ENCODE measurements around the gene IL18BP.
A peak's percentile ranks its signal among the peaks of the same experiment; 100 is the strongest.

The IL18BP gene

DNA sequence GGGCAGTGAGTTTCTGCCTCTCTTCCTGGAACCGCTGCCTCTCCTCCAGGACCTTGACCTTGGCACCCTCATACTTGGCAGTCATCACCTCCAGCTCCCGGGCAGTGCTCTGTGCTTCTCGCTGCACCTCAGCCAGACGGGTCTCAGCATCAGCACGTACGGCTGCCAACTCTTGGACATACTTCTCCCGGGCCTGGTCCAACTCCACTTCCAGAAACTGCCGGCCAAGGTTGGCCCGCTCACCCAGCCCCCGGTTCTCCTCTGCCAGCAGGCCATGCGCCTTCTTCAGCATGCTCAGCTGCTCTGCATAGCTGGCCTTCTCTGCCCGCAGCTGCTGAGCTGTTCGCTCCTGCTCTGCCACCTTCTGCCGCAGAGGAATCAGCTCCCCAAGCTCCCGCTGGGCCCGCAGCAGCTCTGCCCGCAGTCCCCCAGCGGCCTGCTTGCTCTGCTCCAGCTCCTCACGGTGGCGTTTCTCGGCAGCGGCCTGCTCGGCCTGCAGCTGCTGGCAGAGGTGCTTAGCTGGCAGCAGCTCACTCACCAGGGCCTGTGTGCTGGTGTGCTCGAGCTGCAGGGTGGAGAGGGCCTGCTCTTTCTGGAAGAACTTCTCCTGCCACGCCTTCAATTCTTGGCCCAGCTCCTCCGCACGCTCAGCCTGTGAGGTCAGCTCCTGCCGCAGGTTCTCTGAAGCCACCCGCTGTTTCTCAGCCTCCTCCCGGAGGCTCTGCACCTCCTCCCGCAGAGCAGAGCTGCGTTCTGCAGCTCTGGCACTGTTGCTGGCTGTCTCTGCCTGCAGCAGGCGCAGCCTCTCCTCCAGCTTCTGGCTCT is 14.4 kb downstream of the IL18BP start:
- peak; percentile 93 for DNase-seq (ENCODE audit: low spot score)

DNA sequence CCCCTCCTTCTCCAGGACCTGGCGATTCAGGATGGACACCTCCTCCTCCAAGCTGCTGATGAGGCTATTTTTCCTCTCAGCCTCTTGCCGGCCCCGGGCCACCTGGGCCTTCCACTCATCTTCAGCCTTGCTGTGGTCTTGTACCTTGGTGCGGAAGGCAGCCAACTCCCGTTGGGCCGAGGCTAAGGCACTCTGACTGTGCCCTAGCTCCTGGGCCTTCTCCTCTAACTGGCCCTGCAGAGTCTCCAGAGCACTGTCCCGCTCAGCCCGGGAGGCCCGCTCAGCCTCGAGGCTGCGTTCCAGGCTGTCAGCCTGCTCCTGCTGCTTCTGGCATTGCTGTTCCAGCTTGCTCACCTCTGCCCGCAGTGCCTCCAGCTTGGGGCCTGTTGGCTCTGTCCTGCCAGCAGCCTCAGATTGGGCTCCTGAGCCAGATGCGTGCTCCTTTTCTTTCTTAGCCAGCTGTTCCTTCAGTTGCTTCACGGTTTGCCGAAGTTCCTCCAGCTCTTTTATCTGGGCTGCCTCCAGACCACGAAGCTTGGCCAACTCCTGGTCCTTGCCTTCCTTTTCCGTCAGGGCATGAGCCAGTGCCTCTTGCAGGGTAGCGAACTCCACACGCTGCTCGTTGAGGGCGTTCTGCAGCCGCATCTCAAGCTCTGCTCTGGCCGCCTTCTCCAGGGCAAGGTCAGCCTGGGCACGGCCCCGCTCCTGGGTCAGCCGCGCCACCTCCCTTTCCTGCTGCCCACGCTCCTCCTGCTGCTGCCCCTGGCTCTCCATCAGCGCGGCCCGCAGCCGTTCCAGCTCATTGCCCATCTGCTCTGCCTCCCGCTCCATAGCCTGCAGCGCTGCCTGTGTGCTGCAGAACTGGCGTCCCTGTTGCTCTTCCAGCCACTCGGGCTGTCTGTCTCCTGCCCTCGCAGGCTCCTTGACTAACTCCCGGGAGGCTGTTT is 15.3 kb downstream of the IL18BP start:
- DNase-seq (ENCODE audit: low spot score) = no peak

DNA sequence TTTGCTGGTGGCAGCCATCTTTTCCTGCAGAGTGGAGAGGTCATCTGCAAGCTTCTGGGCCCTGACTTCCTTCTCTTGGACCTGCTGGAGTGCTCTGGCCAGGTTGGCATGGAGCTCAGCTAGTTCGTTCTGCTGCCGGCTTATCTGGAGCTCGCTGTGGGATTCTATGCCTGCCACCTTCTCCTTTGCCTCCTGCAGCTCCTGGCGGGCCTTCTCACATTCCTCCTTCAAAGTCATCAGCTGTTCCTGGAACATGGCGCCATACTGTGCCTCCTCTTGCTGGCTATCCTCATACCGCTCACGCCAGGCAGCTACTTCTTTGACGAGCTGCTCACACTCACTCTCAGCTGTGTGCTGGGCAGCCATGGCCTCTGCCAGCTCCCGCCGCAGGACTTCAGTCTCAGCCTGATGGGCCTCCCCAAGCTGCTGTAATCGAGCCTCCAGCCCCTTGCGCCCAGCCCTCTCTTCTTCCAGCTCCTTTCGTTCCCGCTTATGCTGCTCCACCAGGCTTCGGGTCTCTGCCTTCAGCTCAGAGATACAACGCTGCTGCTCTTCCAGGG is 16.1 kb downstream of the IL18BP start:
- DNase-seq (ENCODE audit: low spot score) = no peak

DNA sequence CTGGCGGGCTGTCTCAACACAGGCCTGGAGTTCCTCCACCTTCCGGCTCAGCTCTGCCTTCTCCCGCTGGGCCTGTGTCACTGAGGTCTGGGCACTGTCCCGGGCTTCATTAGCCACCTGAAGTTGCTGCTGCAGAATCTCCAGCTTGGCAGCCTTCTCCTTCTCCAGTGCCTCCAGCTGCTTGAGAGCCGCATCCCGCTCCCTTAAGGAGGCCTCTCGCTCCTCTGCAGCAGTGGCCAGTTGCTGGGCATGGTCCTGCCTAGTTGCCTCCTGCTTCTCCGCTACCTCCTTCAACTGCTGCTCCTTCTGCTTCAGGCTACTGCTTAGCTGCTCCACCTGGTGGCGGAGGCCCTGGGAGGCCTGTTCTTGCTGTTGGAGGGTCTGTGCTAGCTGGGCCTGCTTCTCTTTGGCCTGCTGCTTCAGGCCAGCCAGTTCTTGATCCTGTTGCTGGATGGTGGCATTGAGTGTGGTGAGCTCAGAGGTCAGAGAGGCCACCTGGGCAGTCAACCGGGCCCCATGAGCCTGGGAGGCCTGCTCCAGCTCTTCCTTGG is 16.9 kb downstream of the IL18BP start:
- no peak for DNase-seq (ENCODE audit: low spot score)

DNA sequence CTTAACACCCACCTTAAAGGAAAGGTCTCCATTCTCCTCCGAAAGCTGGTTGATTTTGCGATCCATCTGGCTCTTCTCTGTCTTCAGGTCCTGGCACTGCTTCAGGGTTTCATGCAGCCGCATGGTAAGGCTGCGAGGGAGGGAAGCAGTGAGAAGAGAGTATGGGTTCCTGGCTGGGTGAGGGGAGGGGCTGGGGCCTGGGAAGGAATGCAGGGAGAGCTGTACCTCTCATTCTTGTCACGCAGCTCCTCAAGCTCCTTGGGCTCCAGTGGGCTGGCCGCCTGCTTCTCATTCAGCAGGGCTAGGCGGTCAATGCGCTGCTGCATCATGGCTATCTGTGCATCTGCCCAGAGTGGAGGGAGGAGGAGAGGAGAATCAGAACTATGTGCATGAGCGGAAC is 19.5 kb downstream of the IL18BP start:
- no peak for DNase-seq (ENCODE audit: low spot score)

DNA sequence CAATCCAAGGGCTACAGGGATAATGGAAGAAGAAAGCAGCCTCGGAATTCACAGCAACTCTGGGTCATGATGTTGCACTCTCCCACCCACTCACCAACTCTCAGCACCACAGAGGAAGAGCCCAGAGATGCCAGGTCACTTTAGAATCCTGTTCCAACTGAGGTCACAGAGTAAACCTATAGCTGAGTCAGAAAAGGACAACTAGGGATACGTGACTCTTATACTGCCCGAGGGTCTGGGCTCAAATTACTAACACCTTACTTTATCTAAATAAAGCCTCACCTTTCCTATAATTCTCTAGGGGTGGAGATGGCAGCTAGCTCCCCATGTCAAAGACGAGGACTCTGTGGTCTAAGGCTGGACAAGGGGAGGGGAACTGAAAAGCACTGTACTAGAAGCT is 24.6 kb downstream of the IL18BP start:
- no peak for DNase-seq (ENCODE audit: low spot score)

DNA sequence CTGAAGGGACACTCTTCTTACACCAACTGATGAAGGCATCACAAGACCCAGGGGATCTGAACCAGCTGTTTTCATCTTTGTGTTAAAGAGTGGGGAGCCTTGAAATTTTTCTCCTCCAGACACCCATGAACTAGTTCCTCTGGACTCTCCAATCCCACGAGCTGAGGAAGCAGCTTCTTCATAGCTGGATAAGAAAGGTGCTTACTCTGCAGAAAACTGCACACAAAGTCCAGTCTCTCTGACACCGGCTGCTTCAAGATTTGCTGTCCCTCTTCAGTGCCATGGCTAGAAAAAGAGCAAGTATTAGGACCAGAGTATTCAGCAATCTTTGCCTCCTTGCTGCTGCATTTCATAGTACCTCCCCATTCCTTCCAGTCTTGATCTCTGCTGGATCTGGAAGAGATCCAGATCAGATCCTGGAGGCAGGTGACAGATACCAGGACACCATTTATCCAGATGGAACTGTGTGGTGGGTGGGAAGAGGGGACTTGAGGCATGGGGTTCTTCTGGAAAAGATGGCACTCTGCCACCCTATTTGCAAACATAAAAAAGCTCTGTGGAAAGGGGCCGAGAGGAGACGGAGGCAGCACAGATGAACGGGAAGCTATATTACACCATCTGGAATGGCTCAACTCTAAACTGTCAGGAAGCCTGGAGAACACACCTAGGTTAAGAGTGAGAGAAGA is 25.5 kb downstream of the IL18BP start:
- DNase-seq (ENCODE audit: low spot score) = no peak

DNA sequence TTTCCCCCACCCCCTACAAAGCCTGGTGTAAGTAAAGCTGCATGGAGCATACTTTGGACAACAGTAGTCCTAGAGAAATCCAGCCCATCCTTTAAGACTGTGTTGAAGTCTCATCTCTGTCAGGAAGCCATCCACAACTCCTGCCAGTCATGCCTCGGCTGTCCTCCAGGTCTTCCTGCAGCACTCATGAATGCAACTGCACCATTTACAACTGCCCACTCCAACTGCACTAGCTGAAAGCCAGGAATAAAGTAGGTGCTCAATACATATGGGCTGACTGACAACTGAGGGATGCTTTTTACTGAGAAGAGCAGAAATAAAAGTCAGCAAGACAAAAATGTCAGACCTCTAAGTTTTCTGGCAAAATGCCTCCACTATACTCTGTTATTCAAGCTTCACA is 27.4 kb downstream of the IL18BP start:
- DNase-seq (ENCODE audit: low spot score) = no peak

DNA sequence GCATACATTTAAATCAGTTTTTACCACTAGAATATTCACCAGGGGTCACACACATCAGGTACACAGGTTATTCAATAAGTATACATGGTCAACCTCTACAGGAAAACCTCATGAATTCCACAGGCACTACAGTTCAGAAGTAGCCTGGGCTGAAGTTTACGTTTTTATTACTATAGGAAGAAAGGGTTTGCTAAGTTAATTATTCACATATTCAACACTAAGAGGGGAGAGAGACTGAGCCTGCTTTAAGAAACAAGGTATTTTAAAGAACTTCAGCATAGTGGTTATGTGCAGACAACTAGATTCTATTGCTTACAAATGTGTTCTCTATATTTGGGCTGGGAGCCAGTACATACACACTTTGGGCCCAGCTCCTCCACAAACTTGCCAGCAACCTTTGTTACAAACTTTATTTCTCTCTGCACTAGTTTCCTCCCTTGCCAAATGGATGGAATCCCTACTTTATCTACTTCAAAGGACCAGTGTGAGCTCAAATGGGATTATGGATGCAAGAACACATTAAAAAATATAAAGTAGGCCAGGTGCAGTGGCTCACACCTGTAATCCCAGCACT is 31.9 kb downstream of the IL18BP start:
- no peak for DNase-seq (ENCODE audit: low spot score)

DNA sequence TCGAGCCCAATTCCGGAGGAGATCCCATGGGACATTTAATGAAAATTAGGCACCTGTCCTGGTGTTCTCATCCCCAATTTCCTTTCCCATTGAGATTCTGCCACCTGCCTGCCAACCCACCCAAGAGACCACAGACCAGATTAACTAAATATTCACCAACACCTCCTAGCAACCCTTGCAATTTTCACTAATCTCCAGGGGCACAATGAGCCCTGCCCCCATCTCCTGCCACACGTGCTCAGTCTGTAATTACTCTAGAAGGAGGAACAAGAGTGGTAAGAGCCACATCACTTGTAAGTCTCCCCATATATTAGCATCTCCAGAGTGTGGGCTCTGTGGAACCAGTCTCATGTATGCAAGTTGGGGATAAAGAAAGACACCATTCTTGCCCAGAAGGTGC is 38.0 kb downstream of the IL18BP start:
- DNase-seq (ENCODE audit: low spot score) = no peak

DNA sequence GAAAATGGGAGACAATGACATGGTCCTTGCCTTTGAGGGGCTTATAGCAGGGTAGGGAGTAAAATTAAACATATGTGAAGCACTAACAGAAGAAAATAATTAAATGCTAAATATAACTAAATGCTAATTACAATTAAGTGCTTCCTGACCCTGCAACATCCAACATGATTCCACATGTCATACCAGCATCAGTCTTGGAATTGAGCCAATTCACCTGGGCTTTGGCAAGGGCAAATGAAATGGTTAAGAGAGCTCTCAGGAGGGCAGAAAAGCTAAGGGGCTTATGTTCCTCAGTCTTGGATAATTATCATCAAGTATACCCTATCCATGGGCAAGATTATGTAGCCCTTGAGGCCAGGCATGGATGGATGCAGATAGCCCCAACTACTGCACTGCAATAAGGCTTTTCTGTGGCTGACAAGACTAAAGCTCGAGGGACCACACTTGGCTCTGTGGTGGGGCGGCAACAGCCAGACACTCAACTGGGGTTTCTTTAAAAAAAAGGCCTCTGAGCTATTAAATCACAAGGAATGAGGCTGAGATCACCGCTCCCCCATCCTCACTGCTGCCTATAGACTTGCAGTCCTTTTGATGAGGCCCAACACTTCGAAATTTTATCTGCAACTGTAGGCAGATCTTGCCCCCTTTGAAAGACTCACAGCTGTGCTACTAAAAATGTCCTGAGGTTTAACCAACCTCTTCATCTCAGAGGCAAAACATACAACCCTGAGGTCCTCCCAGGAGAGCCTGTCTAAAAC is 39.0 kb downstream of the IL18BP start:
- no peak for DNase-seq (ENCODE audit: low spot score)

DNA sequence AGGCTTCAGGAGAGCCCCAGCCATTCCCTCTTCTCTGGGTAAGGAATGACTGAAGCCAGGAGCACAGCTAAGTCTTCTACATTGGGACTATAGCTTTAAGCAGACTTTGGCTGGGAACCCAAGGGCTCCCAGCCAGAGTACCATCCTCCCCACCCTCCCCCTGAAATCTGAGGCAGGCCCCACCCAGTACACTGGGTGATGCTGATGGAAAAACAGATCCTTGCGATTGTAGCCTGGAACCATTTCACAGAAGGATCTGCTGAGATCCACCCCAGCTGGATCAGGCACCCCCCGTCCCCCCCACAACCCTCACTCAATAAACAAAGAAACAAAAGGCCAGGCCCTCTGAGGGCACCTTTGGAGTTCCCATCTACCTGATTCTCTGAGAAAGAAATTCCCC is 39.8 kb downstream of the IL18BP start:
- DNase-seq (ENCODE audit: low spot score) = peak; percentile 79

DNA sequence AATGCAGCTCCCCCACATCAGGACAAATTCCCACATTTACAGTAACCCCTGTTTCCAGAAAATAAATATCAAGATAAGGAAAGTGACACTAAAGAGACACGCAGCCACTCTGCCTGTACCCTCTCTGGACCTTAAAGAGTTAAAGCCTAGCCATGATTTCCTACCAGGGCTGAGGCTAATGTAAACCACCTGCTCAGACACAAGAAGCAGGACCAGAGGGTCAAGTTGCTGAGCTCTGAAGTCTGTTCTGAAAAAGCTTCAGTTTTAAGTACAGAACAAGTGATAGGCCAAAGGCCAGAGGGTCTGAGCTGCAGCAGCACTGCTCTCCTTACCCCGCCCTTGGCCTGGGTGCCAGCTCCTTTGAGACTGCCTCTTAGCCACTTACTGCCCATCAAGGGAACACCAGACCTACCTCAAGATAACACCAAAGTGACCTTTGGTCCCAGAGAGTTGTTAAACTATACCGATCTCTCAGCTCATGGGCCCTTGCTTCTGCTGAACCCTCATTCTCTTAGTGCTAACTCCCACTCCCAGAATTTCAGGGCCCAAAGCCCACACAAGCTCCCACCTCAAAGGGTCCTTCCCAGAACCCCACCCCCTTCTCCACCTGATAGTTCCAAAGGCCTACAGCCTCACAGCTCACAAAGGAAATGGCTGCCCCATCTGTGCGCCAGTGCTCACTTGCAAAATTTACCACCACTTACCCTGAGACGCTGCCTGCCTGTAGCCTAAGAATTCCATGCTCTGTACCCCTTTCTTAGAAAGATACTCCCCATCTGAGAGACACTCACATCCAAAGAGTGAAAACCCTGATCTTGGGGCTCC is 40.5 kb downstream of the IL18BP start:
- DNase-seq (ENCODE audit: low spot score) = no peak

DNA sequence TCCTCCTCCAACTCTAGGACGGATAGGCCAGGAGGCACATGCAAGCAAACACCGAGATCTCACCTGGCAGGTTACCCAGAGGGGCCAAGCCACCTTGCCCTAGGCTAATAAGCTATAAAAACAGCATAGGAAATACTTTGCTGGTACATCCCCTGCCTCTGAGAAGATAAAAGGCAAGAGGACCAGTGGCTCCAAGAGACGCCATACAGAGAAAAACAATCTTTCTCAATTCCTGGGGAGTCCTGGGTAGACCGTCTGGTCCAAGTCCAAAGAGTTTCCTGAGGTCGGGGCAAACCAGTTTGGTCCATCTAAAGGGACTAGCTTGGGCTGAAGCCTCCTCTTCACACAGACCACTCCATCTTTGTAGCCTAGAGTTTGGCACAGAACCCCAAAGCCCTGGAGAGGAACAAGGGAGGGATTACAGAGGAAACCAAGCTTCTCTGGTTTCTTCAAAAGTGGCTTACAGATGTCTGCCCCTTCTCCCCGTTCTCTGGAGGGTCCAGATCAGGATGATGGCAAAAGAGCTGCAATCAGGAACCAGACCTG is 41.2 kb downstream of the IL18BP start:
- no peak for DNase-seq (ENCODE audit: low spot score)

DNA sequence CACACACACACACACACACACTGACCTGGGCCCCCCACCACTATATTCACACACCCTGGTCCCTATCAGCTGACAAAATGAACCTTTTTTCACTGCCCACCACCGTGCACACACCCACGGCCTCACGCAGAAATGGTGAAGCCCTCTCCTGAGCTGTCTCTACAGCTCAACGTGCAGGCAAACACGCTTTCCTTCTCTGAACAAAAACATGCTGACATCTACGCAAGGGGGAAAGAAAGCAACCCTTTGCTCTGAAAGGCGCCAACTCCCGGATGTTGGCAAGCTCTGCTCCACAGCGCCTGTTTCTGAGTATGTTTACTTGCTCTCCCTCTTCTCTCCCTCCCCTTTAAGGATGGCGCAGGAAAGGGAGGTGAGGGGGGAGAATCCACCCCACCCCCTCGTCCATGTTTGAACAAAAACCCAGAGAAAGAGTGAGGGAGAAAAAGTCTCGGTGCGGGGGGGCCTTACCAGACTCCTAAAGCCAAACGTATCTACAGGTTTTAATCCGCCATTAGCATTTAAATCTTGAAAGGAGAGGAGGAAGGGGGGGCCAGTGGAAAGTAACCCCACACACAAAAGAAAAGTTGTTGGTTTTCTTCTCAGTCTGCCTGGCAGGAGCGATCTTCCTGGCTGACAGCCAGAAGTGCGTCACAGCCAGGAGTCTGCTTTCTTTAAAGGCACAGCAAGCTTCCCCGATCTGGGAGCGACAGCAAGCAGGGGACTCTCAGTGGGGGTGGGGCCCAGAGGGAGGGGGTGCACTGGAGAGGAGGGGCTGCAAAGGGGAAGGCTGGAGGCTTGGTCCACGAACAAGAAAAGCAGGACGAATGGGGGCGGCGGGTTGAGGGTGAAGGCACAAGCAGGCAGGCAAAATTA is 42.0 kb downstream of the IL18BP start:
- DNase-seq (ENCODE audit: low spot score) = peak; percentile 84

DNA sequence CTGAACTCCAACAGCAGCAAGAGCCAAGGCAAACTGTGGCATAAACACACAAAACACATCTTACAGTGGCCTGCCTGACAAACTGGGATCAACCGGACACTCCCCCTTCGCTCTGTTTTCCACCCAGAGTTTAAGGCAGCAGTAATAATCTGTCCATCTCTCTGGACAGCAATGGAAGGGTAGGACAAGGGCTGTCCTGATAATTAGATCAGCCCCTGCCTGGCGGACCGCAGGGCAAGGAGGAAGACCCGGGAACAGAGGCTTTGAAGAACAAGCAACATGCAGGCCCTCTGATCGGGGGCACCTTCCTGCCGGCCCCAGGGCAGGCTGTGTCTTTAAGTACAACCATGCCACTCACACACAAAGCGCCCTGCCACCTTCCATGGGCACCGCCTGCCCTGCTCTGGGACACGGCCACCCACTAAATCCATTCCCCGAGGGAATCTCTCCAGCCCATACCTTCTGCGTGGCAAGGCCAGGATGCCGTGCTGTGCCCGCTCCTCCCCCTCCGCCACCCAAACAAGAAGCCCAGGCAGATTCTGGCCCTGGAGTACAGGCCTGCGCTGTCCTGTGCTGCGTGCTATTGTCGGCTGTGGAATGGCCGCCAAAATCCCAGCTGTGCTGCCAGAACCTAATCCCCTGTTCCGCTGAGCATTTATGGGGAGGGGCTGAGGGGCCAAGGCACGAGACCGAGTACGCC is 42.8 kb downstream of the IL18BP start:
- DNase-seq (ENCODE audit: low spot score) = peak; percentile 75

DNA sequence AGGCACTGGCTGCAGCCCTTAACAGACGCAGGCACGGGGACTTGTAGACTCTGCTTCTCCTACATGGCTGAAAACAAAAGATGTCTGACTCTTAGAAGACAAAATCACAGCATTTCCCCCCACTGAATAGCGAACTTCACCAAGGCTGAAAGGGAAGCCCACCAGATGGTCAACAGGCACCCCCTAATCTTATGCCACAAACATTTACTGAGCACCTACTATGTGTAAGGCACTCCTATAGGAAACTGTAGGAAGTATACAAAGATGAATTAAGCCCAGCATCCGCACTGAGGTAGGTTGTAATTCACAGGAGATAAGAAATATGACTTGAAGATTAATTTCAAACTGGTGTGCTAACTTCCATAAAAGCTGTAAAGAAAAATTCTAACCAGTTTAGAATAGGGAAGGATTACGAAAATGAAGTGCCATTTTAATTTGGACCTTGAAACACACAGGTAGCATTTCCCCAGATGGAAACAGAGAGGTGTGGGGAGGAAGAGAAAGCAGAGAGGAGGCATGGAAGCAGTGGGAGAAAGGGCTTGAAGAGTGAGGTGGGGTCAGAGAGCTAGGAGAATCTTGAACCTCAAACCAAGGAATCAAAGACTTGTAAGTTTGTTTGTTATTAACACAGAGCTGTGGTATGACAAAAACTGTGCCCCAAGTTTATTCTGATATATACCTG is 43.5 kb downstream of the IL18BP start:
- DNase-seq (ENCODE audit: low spot score) = no peak
